Central memory CD8-positive, alpha-beta T cell (primary cell): ENCODE measurements around the gene SLCO6A1.
"Not testable (repeated sequence)": the region's sequence is repeated elsewhere in the genome, so short reads cannot be mapped to it uniquely, and the experiment has no call there.

ENCODE experiments used
- ATAC-seq: fragments of 150-1000 bp; cut with Tn5 transposase; replicated peaks from 2 replicates; pipeline ENCODE4 v1.10.0; 2022; ENCODE audit warnings: mild to moderate bottlenecking, moderate FRiP score, moderate number of reproducible peaks; ENCODE audit not compliant: poor library complexity, severe bottlenecking; ENCODE audit errors: extremely low read depth
- DNase-seq, 2 donors: peaks; one replicate each; pipeline ENCODE4 v3.0.0; 2021; ENCODE audit warnings: low spot score in 2 of 2
- H3K27ac Mint-ChIP-seq: one replicate; pipeline ENCODE4 v1.8.0; 2022; ENCODE audit warnings: low read depth, mild to moderate bottlenecking, moderate library complexity, mixed read lengths
- H3K27me3 Mint-ChIP-seq: one replicate; pipeline ENCODE4 v1.8.0; 2022; ENCODE audit warnings: mixed read lengths
- H3K36me3 Mint-ChIP-seq: one replicate; pipeline ENCODE4 v1.8.0; 2022; ENCODE audit warnings: mild to moderate bottlenecking, moderate library complexity, mixed read lengths; ENCODE audit not compliant: insufficient read depth
- H3K4me1 Mint-ChIP-seq: one replicate; pipeline ENCODE4 v1.8.0; 2022; ENCODE audit warnings: mixed read lengths
- H3K4me3 Mint-ChIP-seq: one replicate; pipeline ENCODE4 v1.8.0; 2022; ENCODE audit warnings: mild to moderate bottlenecking, moderate library complexity, mixed read lengths
- H3K9me3 Mint-ChIP-seq: one replicate; pipeline ENCODE4 v1.8.0; 2022; ENCODE audit warnings: mixed read lengths

SLCO6A1 gene

GRCh38 chr5:102529031-102529430, 30.2 kb upstream of the SLCO6A1 start:
- ATAC-seq (no peak), DNase-seq (no peak)
- H3K4me1 Mint-ChIP-seq: no peaks in the 10 kb centered on the region
- no peak overlapping the region for H3K4me3 Mint-ChIP-seq
- H3K27ac Mint-ChIP-seq: no peak overlapping the region
- H3K9me3 Mint-ChIP-seq: peaks cover 6% of the 10 kb centered on the region
- no peaks in the 10 kb centered on the region for H3K36me3 Mint-ChIP-seq
- H3K27me3 Mint-ChIP-seq: peaks cover 34% of the 10 kb centered on the region

DNA sequence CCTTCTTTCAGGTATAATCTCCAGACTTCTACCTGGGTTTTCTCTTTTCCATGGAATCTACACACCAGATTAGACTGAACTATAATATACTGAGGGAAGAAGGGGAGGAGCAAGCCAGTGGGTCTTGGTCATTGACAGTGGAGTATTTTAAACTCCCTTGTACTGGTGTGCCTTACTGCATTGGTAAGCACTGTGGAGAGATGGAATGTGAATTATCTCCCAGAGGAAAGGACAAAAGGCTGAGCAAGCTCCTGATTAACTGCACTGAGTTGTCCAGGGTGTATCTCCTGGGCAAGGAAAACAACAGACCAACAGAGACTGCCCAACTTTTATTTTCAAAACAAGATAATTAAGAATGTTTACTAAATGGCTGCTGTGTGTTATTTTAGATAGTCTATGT, 29.8 kb upstream of the SLCO6A1 start:
- DNase-seq (no peak), ATAC-seq (no peak)
- Mint-ChIP-seq H3K4me1 (no peaks in the 10 kb centered on the region), H3K27ac (no peak overlapping the region), H3K36me3 (no peaks in the 10 kb centered on the region), H3K4me3 (no peak overlapping the region), H3K27me3 (peaks cover 36% of the 10 kb centered on the region), H3K9me3 (peaks cover 8% of the 10 kb centered on the region)

GRCh38 chr5:102527547-102527946, 28.7 kb upstream of the SLCO6A1 start:
- H3K4me3 Mint-ChIP-seq: no peak overlapping the region
- H3K27me3 Mint-ChIP-seq: peaks cover 36% of the 10 kb centered on the region
- H3K4me1 Mint-ChIP-seq: no peaks in the 10 kb centered on the region

DNA sequence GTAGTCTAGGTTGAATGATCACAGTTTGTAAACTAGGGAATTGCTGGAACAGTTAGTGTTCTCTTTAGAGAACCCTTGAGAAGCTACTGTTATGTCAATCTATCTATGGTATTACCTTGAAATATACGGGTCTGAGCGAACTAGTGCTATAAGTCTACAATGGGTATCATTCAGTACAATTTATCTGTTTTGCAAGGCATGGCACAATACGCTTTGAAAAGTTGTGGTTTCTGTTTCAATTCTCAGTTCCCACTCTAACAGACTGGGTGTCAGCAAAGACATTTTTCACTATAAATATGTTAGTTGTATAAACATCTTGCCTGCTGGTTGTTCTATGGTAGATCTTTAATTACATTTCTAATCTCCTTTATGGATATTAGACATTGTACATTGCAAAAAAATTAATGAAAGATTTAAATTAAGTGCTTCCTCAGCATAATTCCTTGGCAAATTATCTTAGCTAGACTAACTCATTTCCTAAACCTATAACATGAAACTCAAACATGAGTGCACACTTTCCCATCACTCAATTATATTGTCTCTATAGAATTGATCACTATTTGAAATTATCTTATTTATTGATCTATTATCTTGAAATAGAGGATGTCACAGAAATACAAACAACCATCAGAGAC, 24.9 kb upstream of the SLCO6A1 start:
- ATAC-seq (no peak), DNase-seq (no peak)
- Mint-ChIP-seq H3K4me3 (no peak overlapping the region), H3K27ac (no peak overlapping the region), H3K36me3 (no peaks in the 10 kb centered on the region), H3K4me1 (no peaks in the 10 kb centered on the region), H3K27me3 (peaks cover 17% of the 10 kb centered on the region), H3K9me3 (peaks cover 8% of the 10 kb centered on the region)

More at GRCh38 chr5:102527547-102527946, 28.7 kb upstream of the SLCO6A1 start:
- Mint-ChIP-seq H3K36me3 (no peaks in the 10 kb centered on the region), H3K27ac (no peak overlapping the region), H3K9me3 (peaks cover 8% of the 10 kb centered on the region)
- DNase-seq (no peak), ATAC-seq (no peak)

- Mint-ChIP-seq H3K27me3 (peaks cover 20% of the 10 kb centered on the region), H3K9me3 (no peaks in the 10 kb centered on the region), H3K27ac (no peak overlapping the region), H3K36me3 (no peaks in the 10 kb centered on the region), H3K4me3 (no peak overlapping the region), H3K4me1 (no peaks in the 10 kb centered on the region)
- DNase-seq (no peak), ATAC-seq (no peak)
Measured at GRCh38 chr5:102511666-102512065, 12.9 kb upstream of the SLCO6A1 start.

DNA sequence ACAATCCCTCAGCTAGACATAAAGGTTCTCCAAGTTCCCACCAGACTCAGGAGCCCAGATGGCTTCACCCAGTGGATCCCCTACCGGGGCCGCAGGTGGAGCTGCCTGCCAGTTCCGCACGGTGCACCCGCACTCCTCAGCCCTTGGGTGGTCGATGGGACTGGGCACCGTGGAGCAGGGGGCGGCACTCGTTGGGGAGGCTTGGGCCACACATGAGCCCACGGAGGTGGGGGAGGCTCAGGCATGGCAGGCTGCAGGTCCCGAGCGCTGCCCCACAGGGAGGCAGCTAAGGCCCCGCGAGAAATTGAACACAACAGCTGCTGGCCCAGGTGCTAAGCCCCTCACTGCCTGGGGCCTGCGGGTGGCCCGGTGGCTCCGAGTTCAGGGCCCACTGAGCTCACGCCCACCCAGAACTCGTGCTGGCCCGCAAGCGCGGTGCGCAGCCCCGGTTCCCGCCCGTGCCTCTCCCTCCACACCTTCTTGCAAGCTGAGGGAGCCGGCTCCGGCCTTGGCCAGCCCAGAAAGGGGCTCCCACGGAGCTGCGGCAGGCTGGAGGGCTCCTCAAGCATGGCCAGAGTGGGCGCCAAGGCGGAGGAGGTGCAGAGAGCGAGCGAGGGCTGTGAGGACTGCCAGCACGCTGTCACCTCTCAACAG, 7.4 kb downstream of the SLCO6A1 start:
- H3K4me1 Mint-ChIP-seq, H3K4me3 Mint-ChIP-seq, H3K36me3 Mint-ChIP-seq, DNase-seq, ATAC-seq, H3K9me3 Mint-ChIP-seq, H3K27ac Mint-ChIP-seq: not testable (repeated sequence)
- peaks cover 13% of the 10 kb centered on the region for H3K27me3 Mint-ChIP-seq

- peaks cover 5% of the 10 kb centered on the region for H3K27me3 Mint-ChIP-seq
- no peak overlapping the region for H3K27ac Mint-ChIP-seq
- DNase-seq: no peak
- no peaks in the 10 kb centered on the region for H3K9me3 Mint-ChIP-seq
- no peak for ATAC-seq
- H3K4me3 Mint-ChIP-seq: no peak overlapping the region
- no peaks in the 10 kb centered on the region for H3K4me1 Mint-ChIP-seq
- peaks cover 5% of the 10 kb centered on the region for H3K36me3 Mint-ChIP-seq
Measured at GRCh38 chr5:102483736-102484135, 15.1 kb downstream of the SLCO6A1 start.

DNA sequence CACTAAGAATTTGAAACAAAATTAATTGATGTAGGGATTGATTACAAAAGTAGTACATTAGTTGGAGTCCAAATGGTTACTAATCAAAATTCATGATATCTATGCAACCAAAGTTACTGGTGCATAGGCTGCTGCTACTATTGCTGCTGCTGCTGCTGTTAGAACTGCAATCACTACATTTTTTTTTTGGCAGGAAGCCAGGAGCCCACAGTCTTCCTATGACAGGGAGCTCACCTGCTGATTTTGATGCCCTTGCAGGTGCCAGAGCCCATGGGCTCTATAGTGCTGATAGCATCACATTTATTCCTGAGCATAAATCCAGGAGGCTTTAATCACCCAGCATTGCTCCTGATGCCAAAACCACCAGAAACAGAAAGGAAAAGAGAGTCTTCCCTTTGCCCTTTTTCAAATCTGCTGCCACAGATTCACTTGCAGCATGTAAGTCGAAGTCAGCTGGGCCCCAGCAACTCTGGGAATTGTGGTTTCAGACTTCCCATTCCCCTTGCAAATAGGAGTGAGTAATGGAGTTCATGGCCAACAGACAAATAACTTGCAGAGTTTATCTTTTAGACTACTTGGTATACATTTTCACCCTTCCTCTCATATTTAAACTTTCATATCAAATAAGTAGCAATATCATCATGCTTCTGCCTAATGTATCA, 17.6 kb downstream of the SLCO6A1 start:
- H3K4me3 Mint-ChIP-seq: no peak overlapping the region
- H3K36me3 Mint-ChIP-seq: peaks cover 5% of the 10 kb centered on the region
- no peaks in the 10 kb centered on the region for H3K9me3 Mint-ChIP-seq

GRCh38 chr5:102453716-102454115, 45.1 kb downstream of the SLCO6A1 start:
- Mint-ChIP-seq H3K27ac (no peak overlapping the region), H3K4me1 (no peaks in the 10 kb centered on the region), H3K9me3 (no peaks in the 10 kb centered on the region), H3K27me3 (no peaks in the 10 kb centered on the region), H3K4me3 (peak overlapping the region; percentile 20), H3K36me3 (no peaks in the 10 kb centered on the region)
- DNase-seq (no peak), ATAC-seq (no peak)

More for the DNA sequence above, 17.6 kb downstream of the SLCO6A1 start:
- Mint-ChIP-seq H3K27ac (no peak overlapping the region), H3K27me3 (no peaks in the 10 kb centered on the region), H3K4me1 (no peaks in the 10 kb centered on the region)
- ATAC-seq (no peak), DNase-seq (no peak)

- Mint-ChIP-seq H3K4me1 (no peaks in the 10 kb centered on the region), H3K27ac (no peak overlapping the region), H3K4me3 (no peak overlapping the region), H3K36me3 (no peaks in the 10 kb centered on the region), H3K27me3 (no peaks in the 10 kb centered on the region), H3K9me3 (no peaks in the 10 kb centered on the region)
- ATAC-seq (no peak), DNase-seq (no peak)
Measured at GRCh38 chr5:102451082-102451481, 47.7 kb downstream of the SLCO6A1 start.

DNA sequence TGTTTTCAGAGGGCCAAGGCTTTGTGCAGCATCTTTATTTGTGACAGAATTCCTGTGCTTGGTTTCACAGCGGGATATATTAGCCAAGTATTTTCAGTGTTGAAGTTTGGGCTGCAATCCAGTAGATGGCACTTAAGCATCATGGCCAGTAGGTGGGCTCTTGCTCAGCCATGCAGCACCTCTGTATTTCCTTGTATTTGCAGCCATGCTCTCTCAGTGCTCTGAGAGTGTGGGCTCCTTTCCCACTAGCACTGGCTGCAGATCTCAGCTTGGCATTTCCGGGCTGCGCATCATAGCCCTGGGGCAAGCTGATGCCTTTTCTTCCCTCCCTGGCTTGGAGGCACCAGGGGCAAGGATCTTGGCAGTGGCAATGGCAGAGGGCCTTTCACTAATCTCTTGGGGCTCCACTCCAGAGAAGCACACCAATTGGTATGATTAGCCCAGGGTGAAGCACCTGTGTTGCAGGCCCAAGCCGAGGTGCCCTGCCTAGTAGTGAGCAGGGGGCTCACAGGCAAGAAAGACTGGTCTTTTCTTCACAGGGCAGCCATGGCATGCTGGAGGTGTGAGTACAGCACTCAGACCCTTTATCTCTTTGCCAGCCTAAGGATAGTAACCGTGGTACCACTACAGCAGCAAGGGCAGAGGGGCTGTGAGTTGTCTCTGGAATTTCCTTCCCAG, 48.3 kb downstream of the SLCO6A1 start:
- no peaks in the 10 kb centered on the region for H3K9me3 Mint-ChIP-seq
- no peaks in the 10 kb centered on the region for H3K27me3 Mint-ChIP-seq
- ATAC-seq (no peak), DNase-seq (no peak)
- no peak overlapping the region for H3K27ac Mint-ChIP-seq
- no peaks in the 10 kb centered on the region for H3K4me1 Mint-ChIP-seq
- H3K4me3 Mint-ChIP-seq: no peak overlapping the region
- H3K36me3 Mint-ChIP-seq: no peaks in the 10 kb centered on the region

- H3K4me3 Mint-ChIP-seq: no peak overlapping the region
- H3K27ac Mint-ChIP-seq: no peak overlapping the region
- H3K9me3 Mint-ChIP-seq: no peaks in the 10 kb centered on the region
- H3K36me3 Mint-ChIP-seq: no peaks in the 10 kb centered on the region
- ATAC-seq (no peak), DNase-seq (no peak)
- H3K27me3 Mint-ChIP-seq: no peaks in the 10 kb centered on the region
- no peaks in the 10 kb centered on the region for H3K4me1 Mint-ChIP-seq
Measured at GRCh38 chr5:102433473-102433872, 65.3 kb downstream of the SLCO6A1 start.
